ENCODE data around the gene ALDH7A1.
A peak's percentile ranks its signal among the peaks of the same experiment; 100 is the strongest.
"Not testable (repeated sequence)": the region's sequence is repeated elsewhere in the genome, so short reads cannot be mapped to it uniquely, and the experiment has no call there.

The ALDH7A1 gene

GRCh38 chr5:126595486-126596083 is 566 bp upstream of the ALDH7A1 start:
- DNase-seq (ENCODE audit: low spot score): no peak

GRCh38 chr5:126591549-126591948 is 3.5 kb downstream of the ALDH7A1 start:
- peak; percentile 26 for DNase-seq (ENCODE audit: low spot score)

GRCh38 chr5:126589536-126590297 is 5.3 kb downstream of the ALDH7A1 start:
- DNase-seq (ENCODE audit: low spot score): no peak

GRCh38 chr5:126587551-126588390 is 7.2 kb downstream of the ALDH7A1 start:
- no peak for DNase-seq (ENCODE audit: low spot score)

- DNase-seq (ENCODE audit: low spot score): no peak
These were observed 11.3 kb downstream of the ALDH7A1 start for GRCh38 chr5:126583761-126584160.

- DNase-seq (ENCODE audit: low spot score): no peak
These were observed 15.3 kb downstream of the ALDH7A1 start for GRCh38 chr5:126579716-126580115.

GRCh38 chr5:126577415-126577814 is 17.6 kb downstream of the ALDH7A1 start:
- DNase-seq (ENCODE audit: low spot score): no peak

- no peak for DNase-seq (ENCODE audit: low spot score)
These were observed 18.0 kb downstream of the ALDH7A1 start for GRCh38 chr5:126576974-126577373.

- DNase-seq (ENCODE audit: low spot score): no peak
These were observed 19.4 kb downstream of the ALDH7A1 start for GRCh38 chr5:126575644-126576043.

- DNase-seq (ENCODE audit: low spot score): no peak
These were observed 26.7 kb downstream of the ALDH7A1 start for GRCh38 chr5:126568206-126568755.

- DNase-seq (ENCODE audit: low spot score): no peak
These were observed 32.2 kb downstream of the ALDH7A1 start for GRCh38 chr5:126562823-126563222.

- DNase-seq (ENCODE audit: low spot score): no peak
These were observed 33.1 kb downstream of the ALDH7A1 start for GRCh38 chr5:126561908-126562307.

- DNase-seq (ENCODE audit: low spot score): not testable (repeated sequence)
These were observed 39.9 kb downstream of the ALDH7A1 start for GRCh38 chr5:126555101-126555500.

- no peak for DNase-seq (ENCODE audit: low spot score)
These were observed 42.4 kb downstream of the ALDH7A1 start for GRCh38 chr5:126552614-126553013.

- peak; percentile 69 for DNase-seq (ENCODE audit: low spot score)
These were observed 50.8 kb downstream of the ALDH7A1 start for GRCh38 chr5:126544087-126544740.

GRCh38 chr5:126543660-126544059 is 51.4 kb downstream of the ALDH7A1 start:
- DNase-seq (ENCODE audit: low spot score): no peak

GRCh38 chr5:126543009-126543408 is 52.0 kb downstream of the ALDH7A1 start:
- DNase-seq (ENCODE audit: low spot score): no peak

- DNase-seq (ENCODE audit: low spot score): no peak
These were observed 52.6 kb downstream of the ALDH7A1 start for GRCh38 chr5:126542441-126542840.

GRCh38 chr5:126540631-126541030 is 54.4 kb downstream of the ALDH7A1 start:
- DNase-seq (ENCODE audit: low spot score): no peak

- no peak for DNase-seq (ENCODE audit: low spot score)
These were observed 56.4 kb downstream of the ALDH7A1 start for GRCh38 chr5:126538579-126538978.

GRCh38 chr5:126536874-126537273 is 58.1 kb downstream of the ALDH7A1 start:
- no peak for DNase-seq (ENCODE audit: low spot score)

All from D341Med (cell line).